ENCODE measurements around the gene C11orf71.

C11orf71 gene

GRCh38 chr11:114400216-114400914, at the start of gene C11orf71, which contains the start of gene RBM7:
C11orf71 (minus strand) TSS chr11:114400511; CDS start chr11:114400331, 180 bp downstream.
RBM7 (plus strand) TSS chr11:114400666; CDS start chr11:114400672, 6 bp downstream.
- DNase-seq = peak; percentile 98

GRCh38 chr11:114449845-114450244, 49.5 kb upstream of the C11orf71 start:
- DNase-seq = no peak

- DNase-seq = no peak
Observed at GRCh38 chr11:114448749-114449482, 48.6 kb upstream of the C11orf71 start.

- DNase-seq = no peak
Observed at GRCh38 chr11:114447892-114448291, 47.6 kb upstream of the C11orf71 start.

- DNase-seq = no peak
Observed at GRCh38 chr11:114447444-114447843, 47.1 kb upstream of the C11orf71 start.

GRCh38 chr11:114442536-114442935, 42.2 kb upstream of the C11orf71 start:
- DNase-seq = no peak

GRCh38 chr11:114441921-114442320, 41.6 kb upstream of the C11orf71 start:
- DNase-seq = no peak

GRCh38 chr11:114440971-114441763, 40.9 kb upstream of the C11orf71 start:
- DNase-seq = no peak

- no peak for DNase-seq
Observed at GRCh38 chr11:114440121-114440860, 40.0 kb upstream of the C11orf71 start.

- DNase-seq = peak; percentile 96
Observed at GRCh38 chr11:114439229-114440120, 39.2 kb upstream of the C11orf71 start, which contains the start of gene REXO2. REXO2 (plus strand) TSS chr11:114439467; CDS start chr11:114439529, 62 bp downstream.

- DNase-seq = no peak
Observed at GRCh38 chr11:114438303-114438702, 38.0 kb upstream of the C11orf71 start.

- no peak for DNase-seq
Observed at GRCh38 chr11:114433376-114433775, 33.1 kb upstream of the C11orf71 start.

- DNase-seq = no peak
Observed at GRCh38 chr11:114432893-114433292, 32.6 kb upstream of the C11orf71 start.

- no peak for DNase-seq
Observed at GRCh38 chr11:114430290-114430689, 30.0 kb upstream of the C11orf71 start.

GRCh38 chr11:114426280-114426679, 26.0 kb upstream of the C11orf71 start:
- no peak for DNase-seq

- DNase-seq = no peak
Observed at GRCh38 chr11:114416441-114416961, 16.2 kb upstream of the C11orf71 start.

- DNase-seq = no peak
Observed at GRCh38 chr11:114413958-114414357, 13.6 kb upstream of the C11orf71 start.

- no peak for DNase-seq
Observed at GRCh38 chr11:114412946-114413345, 12.6 kb upstream of the C11orf71 start.

GRCh38 chr11:114401311-114401710, 1.0 kb upstream of the C11orf71 start:
- peak; percentile 4 for DNase-seq

- DNase-seq = no peak
Observed at GRCh38 chr11:114400915-114401223, 558 bp upstream of the C11orf71 start.

- DNase-seq = no peak
Observed at GRCh38 chr11:114399490-114400215, 658 bp downstream of the C11orf71 start.

Measured in activated CD4-positive, alpha-beta T cell treated with anti-CD3 and anti-CD28 coated beads, Interleukin-10, Interleukin-2, amounts not matched to agents 100 ng/mL and 50 ng/mL, durations not matched to agents 16 hours and 8 hours (primary cell).